ENCODE data around the gene ANKRD33B. TPM values are rescaled to one million over a fixed set of nuclear protein-coding genes. Genes with fewer than 3 reads are reported as not detected.
A peak's percentile ranks its signal among the peaks of the same experiment; 100 is the strongest.

The ANKRD33B gene
- total RNA-seq, 4 donors from 2014 or later: 16.7 to 27.0 (median 24.8) TPM

DNA sequence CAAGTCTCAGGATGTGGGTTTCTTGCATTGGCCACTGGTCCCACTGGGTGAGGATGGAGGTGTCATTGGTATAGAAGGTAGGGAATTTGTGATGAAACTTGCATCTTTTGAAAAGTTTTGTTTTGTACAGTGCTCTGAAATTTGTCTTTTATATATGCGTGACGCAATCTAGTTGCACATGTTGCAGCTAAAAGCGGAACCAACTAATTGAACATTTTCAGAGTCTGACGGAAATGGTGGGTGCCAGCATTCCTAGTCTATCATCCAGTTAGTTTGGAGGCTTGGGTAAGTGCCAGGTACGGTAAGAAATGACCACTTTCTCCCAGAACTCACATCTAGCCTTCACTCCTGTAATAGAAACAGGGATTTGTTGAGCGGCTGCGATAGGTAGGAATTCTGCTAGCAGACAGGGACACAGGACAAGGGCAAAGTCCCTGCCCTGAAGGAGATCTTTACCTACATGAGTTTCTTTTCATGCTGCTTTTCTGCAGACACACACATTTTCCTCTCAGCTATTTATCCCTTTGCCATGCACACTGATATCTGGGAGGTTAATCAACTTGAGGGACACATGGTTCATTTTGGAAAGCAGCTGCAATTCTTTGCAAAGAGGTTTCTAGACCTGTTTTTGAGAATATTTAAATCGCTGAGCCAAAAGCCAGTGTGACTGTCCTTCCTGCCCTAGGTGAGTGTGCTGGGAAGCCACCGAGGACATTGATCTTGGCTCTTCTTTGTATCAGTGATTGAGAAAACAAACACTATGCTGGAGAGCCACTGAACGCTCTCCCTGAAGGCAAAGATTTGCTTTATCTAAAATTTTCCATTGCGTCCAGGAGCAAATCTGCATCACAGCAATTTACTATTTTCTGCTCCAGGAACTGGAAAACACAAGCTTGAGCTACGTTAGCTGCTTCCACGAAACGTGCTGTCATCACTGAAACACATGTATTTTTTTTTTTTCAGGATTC, 107.5 kb downstream of the ANKRD33B start:
- Histone ChIP-seq H3K27me3 (no peaks in the 10 kb centered on the region), H3K4me3 (no peak overlapping the region), H3K9me3 (no peaks in the 10 kb centered on the region), H3K27ac (no peak overlapping the region), H3K4me1 (no peaks in the 10 kb centered on the region), H3K36me3 (no peaks in the 10 kb centered on the region)
- WGBS: 71% methylated on average over 14 of the region's 14 CpGs
- DNase-seq (ENCODE audit: low spot score in 2 of 2): no peak
- TF ChIP-seq POLR2AphosphoS5 (IDR thresholded peaks at IDR 0.05) (no peak), POLR2A (IDR thresholded peaks at IDR 0.05) (no peak), EP300 (IDR thresholded peaks at IDR 0.05) (no peak)
- TF ChIP-seq, protein P1, sequence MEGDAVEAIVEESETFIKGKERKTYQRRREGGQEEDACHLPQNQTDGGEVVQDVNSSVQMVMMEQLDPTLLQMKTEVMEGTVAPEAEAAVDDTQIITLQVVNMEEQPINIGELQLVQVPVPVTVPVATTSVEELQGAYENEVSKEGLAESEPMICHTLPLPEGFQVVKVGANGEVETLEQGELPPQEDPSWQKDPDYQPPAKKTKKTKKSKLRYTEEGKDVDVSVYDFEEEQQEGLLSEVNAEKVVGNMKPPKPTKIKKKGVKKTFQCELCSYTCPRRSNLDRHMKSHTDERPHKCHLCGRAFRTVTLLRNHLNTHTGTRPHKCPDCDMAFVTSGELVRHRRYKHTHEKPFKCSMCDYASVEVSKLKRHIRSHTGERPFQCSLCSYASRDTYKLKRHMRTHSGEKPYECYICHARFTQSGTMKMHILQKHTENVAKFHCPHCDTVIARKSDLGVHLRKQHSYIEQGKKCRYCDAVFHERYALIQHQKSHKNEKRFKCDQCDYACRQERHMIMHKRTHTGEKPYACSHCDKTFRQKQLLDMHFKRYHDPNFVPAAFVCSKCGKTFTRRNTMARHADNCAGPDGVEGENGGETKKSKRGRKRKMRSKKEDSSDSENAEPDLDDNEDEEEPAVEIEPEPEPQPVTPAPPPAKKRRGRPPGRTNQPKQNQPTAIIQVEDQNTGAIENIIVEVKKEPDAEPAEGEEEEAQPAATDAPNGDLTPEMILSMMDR (IDR thresholded peaks at IDR 0.05): no peak

DNA sequence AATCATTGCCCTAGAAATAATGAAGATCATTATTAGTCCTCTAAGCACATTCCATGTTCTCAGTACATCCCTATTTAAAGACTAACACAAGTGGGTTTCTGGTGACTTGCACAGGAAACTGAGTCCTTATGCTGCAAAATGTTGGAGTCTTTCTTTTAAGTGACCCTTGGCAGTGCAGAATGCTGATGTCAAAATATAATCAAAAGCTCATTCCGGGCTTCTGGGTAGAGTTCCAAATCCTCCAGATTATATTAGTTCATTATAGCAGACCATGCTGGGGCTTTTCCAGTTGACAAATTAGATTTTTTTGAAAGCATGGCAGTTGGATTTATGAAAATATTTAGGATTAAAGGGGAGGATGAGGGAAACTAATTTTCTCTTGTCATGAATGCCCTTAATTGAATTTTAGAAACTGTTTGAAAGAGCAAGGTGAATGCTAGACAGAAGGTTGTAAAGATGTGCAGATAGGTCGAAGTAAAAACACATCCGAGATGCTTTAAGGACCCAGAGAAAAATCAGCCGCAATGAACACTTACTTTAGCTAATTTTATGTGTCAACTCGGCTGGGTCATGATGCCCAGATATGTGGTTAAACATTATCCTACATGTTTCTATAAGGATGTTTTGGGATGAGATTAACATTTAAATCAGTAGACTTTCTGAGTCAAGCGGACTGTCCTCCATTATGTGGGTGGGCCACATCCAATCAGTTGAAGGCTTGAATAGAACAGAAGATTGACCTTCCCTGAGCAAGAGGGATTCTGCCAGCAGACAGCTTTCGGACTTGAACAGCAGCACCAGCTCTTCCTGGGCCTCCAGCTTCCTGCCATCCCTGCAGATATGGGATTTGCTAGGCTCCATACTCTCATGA, 108.5 kb downstream of the ANKRD33B start:
- Histone ChIP-seq H3K27ac (no peak overlapping the region), H3K4me3 (no peak overlapping the region), H3K4me1 (no peaks in the 10 kb centered on the region), H3K36me3 (peaks cover under 1% of the 10 kb centered on the region), H3K27me3 (no peaks in the 10 kb centered on the region), H3K9me3 (no peaks in the 10 kb centered on the region)
- WGBS: 83% methylated on average over 7 of the region's 7 CpGs
- TF ChIP-seq, protein P1 (IDR thresholded peaks at IDR 0.05): no peak
- TF ChIP-seq POLR2AphosphoS5 (IDR thresholded peaks at IDR 0.05) (no peak), EP300 (IDR thresholded peaks at IDR 0.05) (no peak), POLR2A (IDR thresholded peaks at IDR 0.05) (no peak)
- no peak for DNase-seq (ENCODE audit: low spot score in 2 of 2)

DNA sequence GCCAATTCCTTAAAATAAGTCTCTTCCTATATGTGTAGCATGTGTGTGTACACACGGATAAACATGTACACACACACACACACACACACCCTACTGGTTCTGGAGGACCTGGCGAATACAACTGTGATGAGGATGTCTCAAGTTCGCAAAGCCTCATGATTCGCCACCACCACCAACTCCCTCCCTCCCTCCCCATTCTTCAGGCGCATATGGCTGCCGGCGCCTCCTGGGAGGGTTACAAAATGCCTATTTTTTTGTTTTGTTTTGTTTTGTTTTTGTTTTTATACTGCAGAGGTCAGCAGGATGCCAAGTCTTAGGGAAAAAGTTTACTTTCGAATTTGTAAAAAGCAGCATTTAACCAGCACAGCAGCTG, 109.1 kb downstream of the ANKRD33B start:
- TF ChIP-seq POLR2AphosphoS5 (IDR thresholded peaks at IDR 0.05): no peak
- TF ChIP-seq, protein P1 (IDR thresholded peaks at IDR 0.05): no peak
- TF ChIP-seq POLR2A (IDR thresholded peaks at IDR 0.05): no peak
- no peak for TF ChIP-seq EP300 (IDR thresholded peaks at IDR 0.05)
- H3K9me3 ChIP-seq: no peaks in the 10 kb centered on the region
- no peaks in the 10 kb centered on the region for H3K4me1 ChIP-seq
- 72% methylated on average over 8 of the region's 8 CpGs for WGBS
- no peaks in the 10 kb centered on the region for H3K27me3 ChIP-seq
- peaks cover 7% of the 10 kb centered on the region for H3K36me3 ChIP-seq
- no peak overlapping the region for H3K27ac ChIP-seq
- no peak for DNase-seq (ENCODE audit: low spot score in 2 of 2)
- H3K4me3 ChIP-seq: no peak overlapping the region

DNA sequence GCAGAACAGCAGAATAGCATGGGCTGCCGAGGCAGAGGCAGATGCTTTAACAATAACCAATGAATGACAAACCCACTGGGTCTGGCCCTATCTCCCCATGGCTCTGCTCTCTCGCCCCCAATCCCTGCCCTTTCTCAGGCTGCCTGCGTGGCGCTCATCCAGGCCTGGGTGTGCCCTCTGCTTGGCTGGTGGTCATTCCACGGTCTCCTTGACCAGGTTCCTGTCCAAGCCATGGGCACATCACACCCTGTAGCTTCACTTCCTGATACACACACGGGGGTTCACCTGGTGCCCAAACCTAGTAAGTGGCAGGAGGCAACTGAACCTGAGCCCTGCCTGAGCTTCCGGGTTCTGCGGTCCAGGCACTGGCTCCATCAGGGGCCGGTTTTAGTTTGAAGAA, 109.5 kb downstream of the ANKRD33B start:
- WGBS: 61% methylated on average over 6 of the region's 9 CpGs
- H3K27me3 ChIP-seq: no peaks in the 10 kb centered on the region
- DNase-seq (ENCODE audit: low spot score in 2 of 2): peak in 1 of 2 donors; percentile 35
- no peak overlapping the region for H3K27ac ChIP-seq
- TF ChIP-seq POLR2A (IDR thresholded peaks at IDR 0.05) (no peak), EP300 (IDR thresholded peaks at IDR 0.05) (no peak), POLR2AphosphoS5 (IDR thresholded peaks at IDR 0.05) (no peak)
- TF ChIP-seq, protein P1 (IDR thresholded peaks at IDR 0.05): no peak
- H3K36me3 ChIP-seq: peaks cover 11% of the 10 kb centered on the region
- no peak overlapping the region for H3K4me3 ChIP-seq
- no peaks in the 10 kb centered on the region for H3K9me3 ChIP-seq
- H3K4me1 ChIP-seq: no peaks in the 10 kb centered on the region

DNA sequence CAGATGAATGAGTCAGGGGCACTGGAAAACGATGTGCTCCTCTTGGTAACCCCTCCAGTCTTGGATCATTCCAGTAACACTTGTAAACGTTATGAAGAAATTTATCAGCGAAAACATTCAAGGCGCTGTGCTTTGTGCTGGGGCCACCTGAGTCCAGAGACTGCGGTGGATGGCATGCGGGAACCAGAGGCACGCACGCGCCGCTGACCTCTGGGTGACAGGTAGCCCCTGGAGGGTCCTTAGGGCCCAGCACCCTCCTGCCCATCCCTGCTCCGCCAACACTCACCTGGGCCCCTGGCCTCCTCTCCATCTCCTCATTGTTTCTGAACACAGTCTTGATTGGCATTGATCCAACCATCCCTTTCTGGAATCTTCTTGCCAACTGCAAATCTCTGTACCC, 110.2 kb downstream of the ANKRD33B start:
- H3K4me3 ChIP-seq: no peak overlapping the region
- WGBS: 89% methylated on average over 10 of the region's 11 CpGs
- H3K27ac ChIP-seq: no peak overlapping the region
- H3K36me3 ChIP-seq: peaks cover 15% of the 10 kb centered on the region
- no peaks in the 10 kb centered on the region for H3K9me3 ChIP-seq
- no peak for TF ChIP-seq EP300 (IDR thresholded peaks at IDR 0.05)
- TF ChIP-seq, protein P1 (IDR thresholded peaks at IDR 0.05): no peak
- TF ChIP-seq POLR2AphosphoS5 (IDR thresholded peaks at IDR 0.05): no peak
- TF ChIP-seq POLR2A (IDR thresholded peaks at IDR 0.05): no peak
- H3K4me1 ChIP-seq: no peaks in the 10 kb centered on the region
- DNase-seq (ENCODE audit: low spot score in 2 of 2): no peak
- H3K27me3 ChIP-seq: no peaks in the 10 kb centered on the region

All from suprapubic skin (tissue), 4 donors.